Uterus (tissue), 2 donors: Measurements from ENCODE around the gene GJC2.

Experiments
- CTCF ChIP-seq, 4 experiments: fragments of 200-600 bp in 2 of 4; fragments of 450-650 bp in 2 of 4; sonication (generic) in 2 of 4; IDR thresholded peaks; one replicate each; pipeline ENCODE4 v1.5.1; 2016 to 2019; ENCODE audit warnings: antibody characterized with exemption in 4 of 4, mild to moderate bottlenecking in 2 of 4, moderate library complexity in 1 of 4
- POLR2A ChIP-seq, 2 donors: fragments of 450-650 bp; IDR thresholded peaks; one replicate each; pipeline ENCODE4 v1.6.1; 2016; ENCODE audit warnings: antibody characterized with exemption in 2 of 2, mild to moderate bottlenecking in 1 of 2, moderate library complexity in 1 of 2

- TF ChIP-seq CTCF (IDR thresholded peaks at IDR 0.05) (no peak), POLR2A (IDR thresholded peaks at IDR 0.05) (no peak)
Measured at GRCh38 chr1:228101994-228102790, 47.5 kb upstream of the GJC2 start.
